Loucy (cell line): ENCODE data around the gene OR1A2.
"Not testable (repeated sequence)": the region's sequence is repeated elsewhere in the genome, so short reads cannot be mapped to it uniquely, and the experiment has no call there.

Experiments
- H2AFZ ChIP-seq: fragments of 200-600 bp; sonication (generic); 2 replicates; pipeline ENCODE4 v1.6.0; 2016; ENCODE audit warnings: antibody characterized with exemption, mild to moderate bottlenecking, low read length, moderate library complexity
- H3F3A ChIP-seq: fragments of 200-600 bp; 2 replicates; pipeline ENCODE4 v1.6.0; 2016; ENCODE audit warnings: antibody characterized with exemption, low read depth, mild to moderate bottlenecking
- H3K27me3 ChIP-seq: fragments of 200-600 bp; sonication (generic); 2 replicates; pipeline ENCODE4 v1.6.1; 2014; ENCODE audit warnings: low read length, mild to moderate bottlenecking; ENCODE audit not compliant: insufficient read depth, poor library complexity, severe bottlenecking
- H3K36me3 ChIP-seq: fragments of 200-600 bp; sonication (generic); 2 replicates; pipeline ENCODE4 v1.6.1; 2016; ENCODE audit warnings: low read length; ENCODE audit not compliant: insufficient read depth
- H3K4me1 ChIP-seq: fragments of 200-600 bp; sonication (generic); 2 replicates; pipeline ENCODE4 v1.5.1; 2014; ENCODE audit warnings: low read length, mild to moderate bottlenecking; ENCODE audit not compliant: insufficient read depth, poor library complexity, severe bottlenecking
- H3K4me2 ChIP-seq: fragments of 200-600 bp; sonication (generic); 2 replicates; pipeline ENCODE4 v1.6.0; 2014; ENCODE audit warnings: antibody characterized with exemption, low read length, low read depth, mild to moderate bottlenecking; ENCODE audit not compliant: poor library complexity, severe bottlenecking
- H3K4me3 ChIP-seq: fragments of 200-600 bp; sonication (generic); 2 replicates; pipeline ENCODE4 v1.5.1; 2014; ENCODE audit warnings: low read length, mild to moderate bottlenecking, mixed read lengths; ENCODE audit not compliant: poor library complexity, severe bottlenecking
- H3K79me2 ChIP-seq: fragments of 200-600 bp; sonication (generic); 2 replicates; pipeline ENCODE4 v1.6.1; 2014; ENCODE audit warnings: low read length; ENCODE audit not compliant: insufficient read depth
- H3K9ac ChIP-seq: fragments of 200-600 bp; sonication (generic); 2 replicates; pipeline ENCODE4 v1.6.0; 2014; ENCODE audit warnings: mild to moderate bottlenecking, low read depth, low read length, moderate library complexity; ENCODE audit not compliant: poor library complexity, severe bottlenecking
- H3K9me2 ChIP-seq: fragments of 200-600 bp; sonication (generic); replicated peaks from 2 replicates; pipeline ENCODE4 v1.6.1; 2016; ENCODE audit warnings: low read depth, low read length, mixed read lengths
- H3K9me3 ChIP-seq: fragments of 200-600 bp; sonication (generic); 2 replicates; pipeline ENCODE4 v1.6.1; 2014; ENCODE audit warnings: mild to moderate bottlenecking, antibody characterized with exemption, low read length, low read depth; ENCODE audit not compliant: insufficient read depth
- H4K20me1 ChIP-seq: fragments of 200-600 bp; sonication (generic); 2 replicates; pipeline ENCODE4 v1.6.0; 2014; ENCODE audit warnings: antibody characterized with exemption, low read length, mild to moderate bottlenecking; ENCODE audit not compliant: insufficient read depth, poor library complexity, severe bottlenecking
- EZH2phosphoT487 ChIP-seq: fragments of 200-600 bp; IDR thresholded peaks from 2 replicates; pipeline ENCODE4 v1.6.1; 2018; ENCODE audit warnings: antibody characterized with exemption, mild to moderate bottlenecking, moderate library complexity, borderline replicate concordance
- TF ChIP-seq, protein P1 (sequence below): fragments of 200-600 bp; sonication (generic); conservative IDR thresholded peaks from 2 replicates; pipeline ENCODE4 v1.5.1; 2014; ENCODE audit warnings: mild to moderate bottlenecking, antibody characterized with exemption, low read length

OR1A2 gene

DNA sequence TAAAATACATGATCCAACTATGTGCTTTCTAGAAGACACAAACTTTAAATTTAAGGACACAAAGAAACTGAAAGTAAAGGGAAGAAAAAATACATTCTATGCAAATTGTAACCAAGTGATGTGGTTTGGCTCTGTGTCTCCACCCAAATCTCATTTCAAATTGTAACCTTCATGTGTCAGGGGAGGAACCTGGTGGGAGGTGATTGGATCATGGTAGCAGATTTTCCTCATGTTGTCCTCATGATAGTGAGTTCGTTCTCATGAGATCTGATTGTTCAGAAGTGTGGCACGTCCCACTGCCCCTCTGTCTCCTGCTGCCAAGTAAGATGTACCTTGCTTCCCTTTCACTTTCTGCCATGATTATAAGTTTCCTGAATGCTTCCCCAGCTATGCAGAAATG, 25.2 kb downstream of the OR1A2 start:
- peak overlapping the region; percentile 69 for H2AFZ ChIP-seq
- TF ChIP-seq, protein P1, sequence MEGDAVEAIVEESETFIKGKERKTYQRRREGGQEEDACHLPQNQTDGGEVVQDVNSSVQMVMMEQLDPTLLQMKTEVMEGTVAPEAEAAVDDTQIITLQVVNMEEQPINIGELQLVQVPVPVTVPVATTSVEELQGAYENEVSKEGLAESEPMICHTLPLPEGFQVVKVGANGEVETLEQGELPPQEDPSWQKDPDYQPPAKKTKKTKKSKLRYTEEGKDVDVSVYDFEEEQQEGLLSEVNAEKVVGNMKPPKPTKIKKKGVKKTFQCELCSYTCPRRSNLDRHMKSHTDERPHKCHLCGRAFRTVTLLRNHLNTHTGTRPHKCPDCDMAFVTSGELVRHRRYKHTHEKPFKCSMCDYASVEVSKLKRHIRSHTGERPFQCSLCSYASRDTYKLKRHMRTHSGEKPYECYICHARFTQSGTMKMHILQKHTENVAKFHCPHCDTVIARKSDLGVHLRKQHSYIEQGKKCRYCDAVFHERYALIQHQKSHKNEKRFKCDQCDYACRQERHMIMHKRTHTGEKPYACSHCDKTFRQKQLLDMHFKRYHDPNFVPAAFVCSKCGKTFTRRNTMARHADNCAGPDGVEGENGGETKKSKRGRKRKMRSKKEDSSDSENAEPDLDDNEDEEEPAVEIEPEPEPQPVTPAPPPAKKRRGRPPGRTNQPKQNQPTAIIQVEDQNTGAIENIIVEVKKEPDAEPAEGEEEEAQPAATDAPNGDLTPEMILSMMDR: no peak
- TF ChIP-seq EZH2phosphoT487: no peak
- H3K36me3 ChIP-seq: no peaks in the 10 kb centered on the region
- peak overlapping the region; percentile 59 for H3K4me2 ChIP-seq
- H3K27me3 ChIP-seq: no peaks in the 10 kb centered on the region
- H3K4me3 ChIP-seq: peak overlapping the region; percentile 59
- H4K20me1 ChIP-seq: no peaks in the 10 kb centered on the region
- H3K9me3 ChIP-seq: no peaks in the 10 kb centered on the region
- H3K9me2 ChIP-seq: no peaks in the 10 kb centered on the region
- H3K79me2 ChIP-seq: no peaks in the 10 kb centered on the region
- H3K9ac ChIP-seq: no peak overlapping the region
- H3F3A ChIP-seq: no peaks in the 10 kb centered on the region
- no peaks in the 10 kb centered on the region for H3K4me1 ChIP-seq

GRCh38 chr17:3224721-3225352, 27.5 kb downstream of the OR1A2 start:
- not testable (repeated sequence) for H3K27me3 ChIP-seq, H3K4me2 ChIP-seq, H3K9me2 ChIP-seq, H2AFZ ChIP-seq, H3F3A ChIP-seq, H3K79me2 ChIP-seq, H3K36me3 ChIP-seq, H3K9ac ChIP-seq, H3K9me3 ChIP-seq, H3K4me3 ChIP-seq, H3K4me1 ChIP-seq, H4K20me1 ChIP-seq

DNA sequence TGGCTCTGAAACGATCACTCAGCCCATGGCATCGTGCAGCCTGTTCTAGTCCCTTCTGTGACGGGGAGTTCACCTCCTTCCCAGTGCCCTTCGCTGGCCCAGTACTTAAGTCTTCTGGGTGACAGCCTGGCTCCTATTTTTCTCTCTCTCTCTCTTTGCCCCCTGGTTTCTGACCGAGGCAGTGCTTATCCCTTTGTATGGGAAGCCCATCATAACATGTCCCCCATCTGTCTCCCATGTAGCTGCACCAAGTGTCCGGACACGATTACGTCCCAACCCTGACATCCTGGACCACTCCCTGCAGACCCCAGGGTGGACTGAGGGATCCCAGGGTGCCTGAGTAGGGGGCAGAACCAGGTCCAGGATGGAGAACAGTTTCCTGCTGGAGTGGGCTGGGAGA, 35.0 kb downstream of the OR1A2 start:
- not testable (repeated sequence) for H3K79me2 ChIP-seq, H3K4me2 ChIP-seq, H3K9me3 ChIP-seq, H3K9me2 ChIP-seq, H2AFZ ChIP-seq, H3K9ac ChIP-seq, H3K36me3 ChIP-seq, H3K27me3 ChIP-seq, H4K20me1 ChIP-seq, H3K4me1 ChIP-seq, H3F3A ChIP-seq, H3K4me3 ChIP-seq

DNA sequence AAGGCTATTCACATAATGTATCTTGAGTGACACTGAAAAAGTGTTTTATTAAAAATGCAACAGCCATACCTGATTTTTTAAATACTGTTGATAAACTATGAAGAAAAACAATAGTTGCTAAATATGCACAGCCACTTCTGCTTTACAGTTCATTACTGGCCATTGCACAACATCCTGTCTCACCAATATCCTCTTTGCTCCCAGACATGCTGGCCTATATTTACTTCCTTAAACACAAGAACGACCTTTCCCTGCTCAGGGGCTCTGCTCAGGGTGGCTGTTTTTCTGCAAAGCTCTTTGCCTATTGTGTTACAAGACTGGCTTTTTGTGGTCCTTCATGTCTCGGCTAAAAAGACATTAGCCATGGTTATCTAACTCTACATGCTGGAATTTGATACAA, 41.4 kb downstream of the OR1A2 start:
- H3K9ac ChIP-seq, H3F3A ChIP-seq, H3K4me2 ChIP-seq, H2AFZ ChIP-seq, H3K36me3 ChIP-seq, H4K20me1 ChIP-seq, H3K9me2 ChIP-seq, H3K4me3 ChIP-seq, H3K27me3 ChIP-seq, H3K79me2 ChIP-seq, H3K4me1 ChIP-seq, H3K9me3 ChIP-seq: not testable (repeated sequence)

GRCh38 chr17:3241044-3241443, 43.7 kb downstream of the OR1A2 start:
- not testable (repeated sequence) for H2AFZ ChIP-seq, H3K9ac ChIP-seq, H3K4me2 ChIP-seq, H3K27me3 ChIP-seq, H3K79me2 ChIP-seq, H3K9me2 ChIP-seq, H3K9me3 ChIP-seq, H3K36me3 ChIP-seq, H3F3A ChIP-seq, H4K20me1 ChIP-seq, H3K4me3 ChIP-seq, H3K4me1 ChIP-seq

GRCh38 chr17:3244841-3245240, 47.5 kb downstream of the OR1A2 start:
- not testable (repeated sequence) for H4K20me1 ChIP-seq, H3K27me3 ChIP-seq, H3K4me1 ChIP-seq, H3K4me3 ChIP-seq, H2AFZ ChIP-seq, H3K9me2 ChIP-seq, H3K36me3 ChIP-seq, H3K9ac ChIP-seq, H3K9me3 ChIP-seq, H3F3A ChIP-seq, H3K4me2 ChIP-seq, H3K79me2 ChIP-seq
